Sigmoid colon (tissue), 7 donors: ENCODE results near the gene RBP4. TPM values are rescaled to one million over a fixed set of nuclear protein-coding genes. Genes with fewer than 3 reads are reported as not detected.

Experiments used
- DNase-seq: peaks from one replicate; pipeline ENCODE4 v3.0.0-alpha.2; 2019
- H3K27ac ChIP-seq, 4 donors: fragments of 200-600 bp; sonication (generic); one replicate each; pipeline ENCODE4 v1.5.1; 2016 to 2019; ENCODE audit warnings: mild to moderate bottlenecking in 1 of 4
- H3K27me3 ChIP-seq, 3 donors: fragments of 200-600 bp; sonication (generic); one replicate each; pipeline ENCODE4 v1.5.1; 2019; ENCODE audit warnings: mild to moderate bottlenecking in 1 of 3
- H3K36me3 ChIP-seq, 4 donors: fragments of 200-600 bp; sonication (generic); one replicate each; pipeline ENCODE4 v1.5.1; 2016 to 2019
- H3K4me1 ChIP-seq, 4 donors: fragments of 200-600 bp; sonication (generic); one replicate each; pipeline ENCODE4 v1.5.1; 2017 to 2019
- H3K4me3 ChIP-seq, 4 donors: fragments of 200-600 bp; sonication (generic); one replicate each; pipeline ENCODE4 v1.5.1; 2017 to 2019; ENCODE audit warnings: mild to moderate bottlenecking in 2 of 4, moderate library complexity in 1 of 4
- H3K9me3 ChIP-seq, 4 donors: fragments of 200-600 bp in 3 of 4; sonication (generic) in 3 of 4; one replicate each; pipeline versions ENCODE4 v1.5.1 to v1.6.1; 2013 to 2019
- EP300 ChIP-seq, 4 donors: sonication (generic); formaldehyde crosslinking; IDR thresholded peaks; one replicate each; pipeline ENCODE4 v1.6.1; 2017; ENCODE audit warnings: antibody characterized with exemption in 4 of 4
- POLR2A ChIP-seq, 2 donors: fragments of 450-650 bp; IDR thresholded peaks; one replicate each; pipeline ENCODE4 v1.6.1; 2016; ENCODE audit warnings: antibody characterized with exemption in 2 of 2, mild to moderate bottlenecking in 2 of 2, moderate library complexity in 2 of 2
- POLR2AphosphoS5 ChIP-seq, 4 donors: sonication (generic); formaldehyde crosslinking; IDR thresholded peaks; one replicate each; pipeline ENCODE4 v1.6.1; 2017; ENCODE audit warnings: antibody characterized with exemption in 4 of 4
- WGBS, 2 donors: extraction: QIAGEN DNeasy Blood & Tissue Kit; methylation state at CpG; one replicate each; pipeline ENCODE4 v1.1.7; 2013; 5-methylcytosine and 5-hydroxymethylcytosine counted together
- intact Hi-C: fragments of 100-400 bp; cut with DNase I; formaldehyde crosslinking; loops from one replicate; pipeline ENCODE4 v1.15.1; 2023
- polyA plus RNA-seq, 3 donors: library from polyadenylated mRNA; stranded (reverse); fragments of 200-250 nt; gene quantifications; one replicate each; pipeline ENCODE4 v1.2.3, GENCODE V29; 2013
- total RNA-seq, 4 donors: library from RNA; depleted of rRNA; stranded (reverse); fragments of >200 nt; gene quantifications; one replicate each; pipeline ENCODE4 v1.1.0, GENCODE V29; 2016
- TF ChIP-seq, protein P1 (sequence below), 4 experiments: fragments of 450-650 bp in 3 of 4; fragments of 200-600 bp in 1 of 4; IDR thresholded peaks; one replicate each; pipeline ENCODE4 v1.5.1; 2016 to 2019; ENCODE audit warnings: antibody characterized with exemption in 4 of 4, mild to moderate bottlenecking in 3 of 4, moderate library complexity in 2 of 4
- donor health status: healthy with polysubstance abuse.
- donor health status: Bipolar disorder and iron deficiency.
- donor health status: healthy.

Gene RBP4
- total and polyA plus RNA-seq, 7 donors = 3.0 to 21.5 (median 4.2) TPM; not detected in 2

DNA sequence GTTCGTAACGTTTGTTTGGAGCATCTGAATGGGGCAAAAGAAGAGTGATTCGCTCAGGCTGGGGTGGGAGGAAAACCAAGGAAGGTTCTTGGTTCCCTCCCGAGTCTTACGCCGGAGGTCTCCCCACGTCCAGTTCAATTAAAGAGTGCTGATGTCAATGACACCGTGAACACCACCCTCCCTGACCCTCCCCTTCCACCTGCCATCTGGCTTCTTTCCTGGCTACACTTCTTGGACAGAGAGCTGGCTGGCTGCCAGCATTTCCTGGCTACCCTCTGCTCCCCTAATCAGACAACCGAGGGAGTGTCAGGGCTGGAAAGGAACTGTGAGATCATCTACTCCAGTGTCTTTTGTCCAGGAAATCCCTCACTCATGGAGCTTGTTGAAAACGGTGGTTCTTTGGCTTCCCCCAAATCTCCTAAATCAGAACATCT lies 58.7 kb downstream of the RBP4 start:
- Histone ChIP-seq H3K4me3 (peak overlapping the region in 3 of 4 donors; percentile 11 to 33 (median 27)), H3K9me3 (no peaks in the 10 kb centered on the region)

More for the DNA sequence above, 58.7 kb downstream of the RBP4 start:
- no peak for DNase-seq
- no peaks in the 10 kb centered on the region for H3K27me3 ChIP-seq
- TF ChIP-seq POLR2A (IDR thresholded peaks at IDR 0.05) = no peak
- no peak for TF ChIP-seq EP300 (IDR thresholded peaks at IDR 0.05)
- peak in 2 of 4 donors; percentile 15 to 28 for TF ChIP-seq POLR2AphosphoS5 (IDR thresholded peaks at IDR 0.05)
- TF ChIP-seq, protein P1, sequence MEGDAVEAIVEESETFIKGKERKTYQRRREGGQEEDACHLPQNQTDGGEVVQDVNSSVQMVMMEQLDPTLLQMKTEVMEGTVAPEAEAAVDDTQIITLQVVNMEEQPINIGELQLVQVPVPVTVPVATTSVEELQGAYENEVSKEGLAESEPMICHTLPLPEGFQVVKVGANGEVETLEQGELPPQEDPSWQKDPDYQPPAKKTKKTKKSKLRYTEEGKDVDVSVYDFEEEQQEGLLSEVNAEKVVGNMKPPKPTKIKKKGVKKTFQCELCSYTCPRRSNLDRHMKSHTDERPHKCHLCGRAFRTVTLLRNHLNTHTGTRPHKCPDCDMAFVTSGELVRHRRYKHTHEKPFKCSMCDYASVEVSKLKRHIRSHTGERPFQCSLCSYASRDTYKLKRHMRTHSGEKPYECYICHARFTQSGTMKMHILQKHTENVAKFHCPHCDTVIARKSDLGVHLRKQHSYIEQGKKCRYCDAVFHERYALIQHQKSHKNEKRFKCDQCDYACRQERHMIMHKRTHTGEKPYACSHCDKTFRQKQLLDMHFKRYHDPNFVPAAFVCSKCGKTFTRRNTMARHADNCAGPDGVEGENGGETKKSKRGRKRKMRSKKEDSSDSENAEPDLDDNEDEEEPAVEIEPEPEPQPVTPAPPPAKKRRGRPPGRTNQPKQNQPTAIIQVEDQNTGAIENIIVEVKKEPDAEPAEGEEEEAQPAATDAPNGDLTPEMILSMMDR (IDR thresholded peaks at IDR 0.05) = no peak
- 5 to 23% methylated on average over 10 of the region's 10 CpGs for WGBS, 2 donors
- H3K27ac ChIP-seq = no peak overlapping the region
- no peaks in the 10 kb centered on the region for H3K36me3 ChIP-seq
- intact Hi-C loops = no loop called here
- H3K4me1 ChIP-seq = peaks cover 0 to 9% (median 7%) of the 10 kb centered on the region in 4 donors

Other genes starting within 250 kb of the RBP4 start
- gene MYOF, start 118.9 kb downstream of the RBP4 start, total RNA-seq = 10 to 100 TPM; 33.6 to 83.4 (median 70.2) TPM
- 10 to 100 TPM; 12.6 to 36.3 (median 18.5) TPM for gene MYOF, start 118.9 kb downstream of the RBP4 start, polyA plus RNA-seq
- 1 to 10 TPM in 2 of 4 donors, not detected in 2; 1.4 to 1.5 TPM for gene CEP55, start 104.6 kb downstream of the RBP4 start, total RNA-seq
- 10 to 100 TPM in 1 of 3 donors, 1 to 10 TPM in 2; 1.8 to 18.2 (median 6.2) TPM for gene CEP55, start 104.6 kb downstream of the RBP4 start, polyA plus RNA-seq
- gene FFAR4, start 34.6 kb downstream of the RBP4 start, total RNA-seq = under 1 TPM in 3 of 4 donors, not detected in 1; 0.36 to 0.99 (median 0.55) TPM
- gene FFAR4, start 34.6 kb downstream of the RBP4 start, polyA plus RNA-seq = 10 to 100 TPM in 1 of 3 donors, 1 to 10 TPM in 2; 5.5 to 17.9 (median 8.4) TPM
- gene PDE6C, start 11.3 kb upstream of the RBP4 start, total RNA-seq = not detected
- gene PDE6C, start 11.3 kb upstream of the RBP4 start, polyA plus RNA-seq = not detected
- gene FRA10AC1, start 101.4 kb upstream of the RBP4 start, total RNA-seq = 10 to 100 TPM; 11.3 to 23.5 (median 17.3) TPM
- gene FRA10AC1, start 101.4 kb upstream of the RBP4 start, polyA plus RNA-seq = 10 to 100 TPM in 1 of 3 donors, 1 to 10 TPM in 2; 4.2 to 14.3 (median 5.4) TPM
- gene LGI1, start 156.7 kb upstream of the RBP4 start, total RNA-seq = 10 to 100 TPM in 2 of 4 donors, 1 to 10 TPM in 2; 3.2 to 28.1 (median 7.2) TPM
- 1 to 10 TPM in 2 of 3 donors, under 1 TPM in 1; 0.89 to 2.4 (median 1.2) TPM for gene LGI1, start 156.7 kb upstream of the RBP4 start, polyA plus RNA-seq